ENCODE measurements around the gene HDAC10.

DNA sequence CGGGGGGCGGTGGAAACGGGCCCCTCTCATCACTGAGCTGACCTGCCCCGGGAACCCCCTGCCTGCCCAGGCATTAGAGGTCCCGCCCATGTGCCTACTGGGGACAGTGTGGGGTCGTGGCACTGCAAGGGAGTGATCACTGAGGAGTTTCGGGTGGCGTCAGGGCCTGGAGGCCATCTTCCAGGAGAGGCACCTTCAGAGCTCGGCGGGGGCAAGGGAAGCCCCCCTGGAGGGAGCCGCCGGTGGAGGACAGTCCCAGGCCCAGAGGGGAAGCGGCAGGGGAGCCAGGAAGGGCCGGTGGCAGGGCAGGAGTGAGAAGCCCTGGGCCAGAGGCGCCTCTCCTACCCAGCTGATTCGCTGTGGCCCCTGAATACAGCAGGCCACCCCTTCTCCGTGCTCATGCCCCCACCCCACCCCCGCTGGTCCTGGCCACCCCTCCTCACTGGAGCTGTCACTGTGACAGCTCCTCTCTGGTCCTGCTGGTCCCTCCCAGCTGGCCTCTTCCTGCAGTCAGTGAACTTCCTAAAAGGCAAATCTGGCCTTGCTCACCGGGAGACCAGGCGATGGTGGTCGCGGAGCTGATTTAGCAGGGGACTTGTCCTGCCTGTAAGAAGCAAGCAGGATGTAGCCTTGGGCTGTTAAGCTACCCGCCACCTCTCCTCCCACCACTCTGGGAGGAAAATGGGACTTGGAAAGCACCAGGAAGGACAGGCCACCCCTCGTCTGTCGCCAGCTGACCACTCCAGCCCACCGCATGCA is 21.2 kb upstream of the HDAC10 start:
- TF ChIP-seq, protein P1, sequence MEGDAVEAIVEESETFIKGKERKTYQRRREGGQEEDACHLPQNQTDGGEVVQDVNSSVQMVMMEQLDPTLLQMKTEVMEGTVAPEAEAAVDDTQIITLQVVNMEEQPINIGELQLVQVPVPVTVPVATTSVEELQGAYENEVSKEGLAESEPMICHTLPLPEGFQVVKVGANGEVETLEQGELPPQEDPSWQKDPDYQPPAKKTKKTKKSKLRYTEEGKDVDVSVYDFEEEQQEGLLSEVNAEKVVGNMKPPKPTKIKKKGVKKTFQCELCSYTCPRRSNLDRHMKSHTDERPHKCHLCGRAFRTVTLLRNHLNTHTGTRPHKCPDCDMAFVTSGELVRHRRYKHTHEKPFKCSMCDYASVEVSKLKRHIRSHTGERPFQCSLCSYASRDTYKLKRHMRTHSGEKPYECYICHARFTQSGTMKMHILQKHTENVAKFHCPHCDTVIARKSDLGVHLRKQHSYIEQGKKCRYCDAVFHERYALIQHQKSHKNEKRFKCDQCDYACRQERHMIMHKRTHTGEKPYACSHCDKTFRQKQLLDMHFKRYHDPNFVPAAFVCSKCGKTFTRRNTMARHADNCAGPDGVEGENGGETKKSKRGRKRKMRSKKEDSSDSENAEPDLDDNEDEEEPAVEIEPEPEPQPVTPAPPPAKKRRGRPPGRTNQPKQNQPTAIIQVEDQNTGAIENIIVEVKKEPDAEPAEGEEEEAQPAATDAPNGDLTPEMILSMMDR (IDR thresholded peaks at IDR 0.05; ENCODE audit: poor library complexity): no peak
- TF ChIP-seq EZH2 (IDR thresholded peaks at IDR 0.05; ENCODE audit: borderline replicate concordance): no peak
